OCI-LY7 (cell line): ENCODE measurements around the gene CDK19. TPM values are rescaled to one million over a fixed set of nuclear protein-coding genes. Genes with fewer than 3 reads are reported as not detected.

Experiments
- BruUV-seq: library from RNA; stranded (reverse); fragments of 400-500 nt; replicated peaks from 2 replicates; lab custom pipeline; 2021; lab: Mats Ljungman, UMichigan
- CTCF ChIA-PET: fragments of 300-600 bp; sonication (Branson Sonifier 250); formaldehyde crosslinking; loops from one replicate; lab custom pipeline; 2022; ENCODE audit warnings: antibody characterized with exemption; ENCODE audit not compliant: unreplicated experiment; lab: Charles Lee
- POLR2A ChIA-PET: fragments of 300-600 bp; sonication (Branson Sonifier 250); formaldehyde crosslinking; loops from one replicate; lab custom pipeline; 2022; ENCODE audit warnings: antibody characterized with exemption; lab: Charles Lee
- DNase-seq: peaks from one replicate; pipeline ENCODE4 v3.0.0-alpha.2; 2015; ENCODE audit warnings: low spot score
- H2AFZ ChIP-seq: fragments of 200-600 bp; sonication (generic), shearing (Covaris generic); 2 replicates; pipeline ENCODE4 v1.6.1; 2014; ENCODE audit warnings: mild to moderate bottlenecking, antibody characterized with exemption, low read length, moderate library complexity
- H3K27ac ChIP-seq: fragments of 200-600 bp; sonication (generic); 2 replicates; pipeline ENCODE4 v1.5.1; 2014; ENCODE audit warnings: mixed run types, low read depth, mild to moderate bottlenecking, moderate library complexity, low read length, inconsistent platforms; ENCODE audit not compliant: poor library complexity, severe bottlenecking
- H3K36me3 ChIP-seq: fragments of 200-600 bp; sonication (generic); 2 replicates; pipeline ENCODE4 v1.6.1; 2014; ENCODE audit warnings: mild to moderate bottlenecking, antibody characterized with exemption, low read length, moderate library complexity, mixed read lengths; ENCODE audit not compliant: insufficient read depth
- H3K4me1 ChIP-seq: fragments of 200-600 bp; sonication (generic); 2 replicates; pipeline ENCODE4 v1.5.1; 2014; ENCODE audit warnings: mild to moderate bottlenecking, low read length; ENCODE audit not compliant: insufficient read depth, poor library complexity, severe bottlenecking
- H3K4me2 ChIP-seq: fragments of 200-600 bp; sonication (generic); 2 replicates; pipeline ENCODE4 v1.6.1; 2014; ENCODE audit warnings: mild to moderate bottlenecking, low read length
- H3K4me3 ChIP-seq: fragments of 200-600 bp; sonication (generic); 2 replicates; pipeline ENCODE4 v1.5.1; 2014; ENCODE audit warnings: mild to moderate bottlenecking, low read depth, low read length; ENCODE audit not compliant: poor library complexity, severe bottlenecking
- H3K79me2 ChIP-seq: fragments of 200-600 bp; sonication (generic); 2 replicates; pipeline ENCODE4 v1.6.1; 2016; ENCODE audit warnings: low read depth, mild to moderate bottlenecking, low read length, moderate library complexity, mixed read lengths; ENCODE audit not compliant: insufficient read depth
- H3K9me2 ChIP-seq: fragments of 200-600 bp; sonication (generic); 2 replicates; pipeline ENCODE4 v1.6.1; 2016; ENCODE audit warnings: mild to moderate bottlenecking, low read length, mixed read lengths; ENCODE audit not compliant: insufficient read depth
- H3K9me3 ChIP-seq: fragments of 200-600 bp; sonication (generic); 2 replicates; pipeline ENCODE4 v1.6.1; 2014; ENCODE audit warnings: mild to moderate bottlenecking, mixed run types, low read length, mixed read lengths
- H4K20me1 ChIP-seq: fragments of 200-600 bp; sonication (generic); 2 replicates; pipeline ENCODE4 v1.6.1; 2014; ENCODE audit warnings: mild to moderate bottlenecking, antibody characterized with exemption, low read length, moderate library complexity, mixed read lengths; ENCODE audit not compliant: insufficient read depth
- EZH2phosphoT487 ChIP-seq: fragments of 200-600 bp; sonication (generic); IDR thresholded peaks from 2 replicates; pipeline ENCODE4 v1.6.1; 2018; ENCODE audit warnings: low read depth, borderline replicate concordance, mild to moderate bottlenecking, mixed run types, antibody characterized with exemption, low read length, moderate library complexity, mixed read lengths
- intact Hi-C: fragments of 100-400 bp; cut with micrococcal nuclease; formaldehyde crosslinking; loops from one replicate; pipeline ENCODE4 v1.10.0; 2022; ENCODE audit not compliant: unreplicated experiment
- total RNA-seq, 2 experiments: library from RNA; depleted of rRNA in 1 of 2; stranded (reverse); fragments of >200 nt in 1 of 2; shearing (Covaris generic) in 1 of 2; gene quantifications; 2 replicates each; pipeline ENCODE4 v1.2.3, GENCODE V29; 2014 to 2022
- TF ChIP-seq, protein P1 (sequence below): fragments of 200-600 bp; sonication (generic); conservative IDR thresholded peaks from 2 replicates; pipeline ENCODE4 v1.5.1; 2014; ENCODE audit warnings: mild to moderate bottlenecking, antibody characterized with exemption, low read length, moderate library complexity, mixed read lengths

Gene CDK19
- total RNA-seq, 2 experiments from 2014 or later: 15.4 to 35.6 TPM

DNA sequence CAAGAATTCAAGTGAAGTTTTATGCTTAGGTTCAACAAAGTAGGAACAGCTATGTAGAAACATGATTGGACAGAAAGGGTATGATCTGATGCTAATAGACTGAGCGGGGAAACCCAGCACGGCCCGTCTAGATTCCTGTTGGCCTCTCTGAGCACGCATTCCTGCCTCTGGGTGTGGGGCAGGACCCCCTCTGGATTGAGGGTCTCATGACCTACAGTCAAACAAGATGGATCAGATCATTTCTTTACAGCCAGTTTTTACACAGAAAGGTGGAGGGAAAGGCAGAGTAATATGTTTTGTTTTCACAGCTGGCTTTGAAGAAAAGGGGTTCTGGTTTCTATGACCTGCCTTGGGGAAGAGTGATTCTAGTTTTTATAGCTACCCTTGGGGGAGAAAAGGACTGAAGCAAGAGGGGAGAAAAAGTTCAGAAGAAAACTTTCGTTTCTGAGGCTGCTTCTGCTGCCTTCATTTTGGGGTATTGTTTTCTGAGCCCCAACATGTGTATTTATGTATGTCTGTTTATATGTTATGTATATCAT is 239.3 kb downstream of the CDK19 start:
- TF ChIP-seq, protein P1, sequence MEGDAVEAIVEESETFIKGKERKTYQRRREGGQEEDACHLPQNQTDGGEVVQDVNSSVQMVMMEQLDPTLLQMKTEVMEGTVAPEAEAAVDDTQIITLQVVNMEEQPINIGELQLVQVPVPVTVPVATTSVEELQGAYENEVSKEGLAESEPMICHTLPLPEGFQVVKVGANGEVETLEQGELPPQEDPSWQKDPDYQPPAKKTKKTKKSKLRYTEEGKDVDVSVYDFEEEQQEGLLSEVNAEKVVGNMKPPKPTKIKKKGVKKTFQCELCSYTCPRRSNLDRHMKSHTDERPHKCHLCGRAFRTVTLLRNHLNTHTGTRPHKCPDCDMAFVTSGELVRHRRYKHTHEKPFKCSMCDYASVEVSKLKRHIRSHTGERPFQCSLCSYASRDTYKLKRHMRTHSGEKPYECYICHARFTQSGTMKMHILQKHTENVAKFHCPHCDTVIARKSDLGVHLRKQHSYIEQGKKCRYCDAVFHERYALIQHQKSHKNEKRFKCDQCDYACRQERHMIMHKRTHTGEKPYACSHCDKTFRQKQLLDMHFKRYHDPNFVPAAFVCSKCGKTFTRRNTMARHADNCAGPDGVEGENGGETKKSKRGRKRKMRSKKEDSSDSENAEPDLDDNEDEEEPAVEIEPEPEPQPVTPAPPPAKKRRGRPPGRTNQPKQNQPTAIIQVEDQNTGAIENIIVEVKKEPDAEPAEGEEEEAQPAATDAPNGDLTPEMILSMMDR: no peak
- TF ChIP-seq EZH2phosphoT487: no peak
- no peak overlapping the region for H3K4me2 ChIP-seq
- no peaks in the 10 kb centered on the region for H3K36me3 ChIP-seq
- no peak overlapping the region for H2AFZ ChIP-seq
- ChIA-PET POLR2A (interaction anchor here (0.6 kb wide), 1 partner anchor 389 kb away, joined by 3 read pairs; no protein-coding TSS in a partner anchor), CTCF (interaction anchor here (0.6 kb wide), 1 partner anchor 168 kb away, joined by 3 read pairs; no protein-coding TSS in a partner anchor)
- no peak for DNase-seq
- intact Hi-C loops: no loop called here
- no peak overlapping the region for H3K4me3 ChIP-seq
- no peaks in the 10 kb centered on the region for H3K4me1 ChIP-seq
- H3K27ac ChIP-seq: no peak overlapping the region
- no TSS peak for BruUV-seq
- no peaks in the 10 kb centered on the region for H3K9me3 ChIP-seq
- H3K79me2 ChIP-seq: no peaks in the 10 kb centered on the region
- H4K20me1 ChIP-seq: no peaks in the 10 kb centered on the region
- H3K9me2 ChIP-seq: no peaks in the 10 kb centered on the region

DNA sequence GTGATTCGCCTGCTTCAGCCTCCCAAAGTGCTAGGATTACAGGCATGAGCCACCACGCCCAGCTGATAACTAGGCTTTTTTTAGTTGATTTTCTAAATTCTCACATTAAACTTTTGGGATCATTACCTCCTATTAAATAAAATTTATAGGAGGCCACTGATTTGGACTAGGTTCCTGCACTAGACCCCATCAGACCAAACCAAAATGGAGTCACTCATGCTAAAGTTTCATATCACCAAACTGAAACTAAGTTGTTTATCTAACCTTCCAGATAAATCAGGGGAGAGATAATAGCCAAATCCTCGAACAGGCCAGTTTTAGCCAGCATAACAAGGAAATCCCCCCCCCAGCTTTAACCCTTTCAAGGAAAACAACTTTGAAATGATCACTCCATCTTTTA is 240.5 kb downstream of the CDK19 start:
- BruUV-seq: no TSS peak

DNA sequence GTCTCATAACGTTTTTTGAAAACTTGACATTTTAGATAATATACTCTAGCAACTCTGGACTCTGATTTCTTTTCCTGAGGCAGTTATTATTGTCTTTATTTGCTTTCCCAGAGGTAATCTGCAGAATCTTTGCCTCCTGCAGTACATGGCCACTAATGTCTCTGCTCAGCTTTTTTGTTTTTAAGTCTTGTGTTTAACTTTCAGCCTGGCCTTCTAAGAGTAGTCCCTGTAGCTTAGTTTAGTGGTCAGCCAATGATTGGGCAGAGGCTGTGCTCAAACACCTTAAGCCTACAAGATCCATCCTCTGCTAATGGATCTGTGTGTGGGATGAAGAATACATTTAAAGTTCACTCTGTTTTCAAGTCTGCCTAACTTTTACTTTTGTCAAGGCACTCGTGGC is 241.7 kb downstream of the CDK19 start:
- intact Hi-C loops: no loop called here
- DNase-seq: no peak
- TF ChIP-seq EZH2phosphoT487: no peak
- TF ChIP-seq, protein P1: no peak
- CTCF ChIA-PET: interaction anchor here (0.8 kb wide), 1 partner anchor 1019 kb away, joined by 3 read pairs; no protein-coding TSS in a partner anchor
- H2AFZ ChIP-seq: no peak overlapping the region
- no peaks in the 10 kb centered on the region for H3K4me1 ChIP-seq
- H3K79me2 ChIP-seq: no peaks in the 10 kb centered on the region
- no peak overlapping the region for H3K27ac ChIP-seq
- H3K9me3 ChIP-seq: no peaks in the 10 kb centered on the region
- no peaks in the 10 kb centered on the region for H3K36me3 ChIP-seq
- H3K4me2 ChIP-seq: no peak overlapping the region
- H3K9me2 ChIP-seq: no peaks in the 10 kb centered on the region
- H4K20me1 ChIP-seq: no peaks in the 10 kb centered on the region
- BruUV-seq: no TSS peak
- POLR2A ChIA-PET: interaction anchor here (0.7 kb wide), 1 partner anchor 31 kb away, joined by 3 read pairs; no protein-coding TSS in a partner anchor
- no peak overlapping the region for H3K4me3 ChIP-seq

More for the DNA sequence above, 240.5 kb downstream of the CDK19 start:
- TF ChIP-seq, protein P1: no peak
- TF ChIP-seq EZH2phosphoT487: no peak
- ChIA-PET CTCF (no interaction called here), POLR2A (no interaction called here)
- Histone ChIP-seq H2AFZ (no peak overlapping the region), H3K4me3 (no peak overlapping the region), H3K27ac (no peak overlapping the region), H3K36me3 (no peaks in the 10 kb centered on the region), H3K9me3 (no peaks in the 10 kb centered on the region), H3K79me2 (no peaks in the 10 kb centered on the region), H3K4me2 (no peak overlapping the region), H4K20me1 (no peaks in the 10 kb centered on the region), H3K9me2 (no peaks in the 10 kb centered on the region), H3K4me1 (no peaks in the 10 kb centered on the region)
- DNase-seq: no peak
- intact Hi-C loops: no loop called here
